DMS114 treated with DMSO at 0.1 percent for 48 hours (cell line): Measurements from ENCODE around the gene BMP8A.

Source experiments
- DNase-seq: peaks from one replicate; lab custom pipeline; 2025; ENCODE audit not compliant: unreplicated experiment; lab: John Stamatoyannopoulos, UW

BMP8A gene

DNA sequence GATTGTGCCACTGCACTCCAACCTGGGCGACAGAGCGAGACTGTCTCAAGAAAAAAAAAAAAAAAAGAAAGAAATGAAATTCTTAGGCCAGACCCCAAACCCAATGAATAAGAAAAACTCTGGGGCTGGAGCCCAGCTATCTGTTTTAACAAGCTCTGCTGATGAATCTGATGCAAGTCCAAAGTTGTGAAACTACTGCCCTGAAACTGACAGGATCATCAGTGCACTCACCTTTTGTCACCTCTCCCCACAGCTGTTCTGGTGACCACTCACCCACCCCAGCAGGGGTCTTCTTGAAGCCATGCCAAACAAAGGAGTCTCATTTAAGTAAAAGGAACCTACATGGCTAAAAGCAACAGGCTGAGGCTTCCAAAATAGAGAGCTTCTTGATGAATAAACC lies 76.8 kb downstream of the BMP8A start:
- DNase-seq: no peak

DNA sequence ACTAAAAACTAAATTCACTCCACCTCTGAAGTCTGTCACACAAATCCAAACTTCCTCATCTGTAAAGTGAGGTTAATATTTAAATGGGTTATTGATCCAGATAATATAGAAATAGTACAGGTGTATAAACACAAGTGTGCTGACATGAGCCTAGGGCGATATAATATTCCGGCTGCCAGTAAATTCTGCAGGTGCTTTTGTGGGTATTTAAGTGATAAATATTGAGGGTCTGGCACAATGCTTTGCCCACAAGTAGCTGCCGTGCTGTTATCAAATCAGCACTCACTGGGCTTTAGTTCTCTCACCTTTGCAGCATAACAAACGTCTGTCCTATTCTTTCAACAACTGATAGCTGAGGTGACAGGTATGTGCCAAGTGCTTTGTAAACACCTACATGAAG lies 77.6 kb downstream of the BMP8A start:
- DNase-seq: no peak

DNA sequence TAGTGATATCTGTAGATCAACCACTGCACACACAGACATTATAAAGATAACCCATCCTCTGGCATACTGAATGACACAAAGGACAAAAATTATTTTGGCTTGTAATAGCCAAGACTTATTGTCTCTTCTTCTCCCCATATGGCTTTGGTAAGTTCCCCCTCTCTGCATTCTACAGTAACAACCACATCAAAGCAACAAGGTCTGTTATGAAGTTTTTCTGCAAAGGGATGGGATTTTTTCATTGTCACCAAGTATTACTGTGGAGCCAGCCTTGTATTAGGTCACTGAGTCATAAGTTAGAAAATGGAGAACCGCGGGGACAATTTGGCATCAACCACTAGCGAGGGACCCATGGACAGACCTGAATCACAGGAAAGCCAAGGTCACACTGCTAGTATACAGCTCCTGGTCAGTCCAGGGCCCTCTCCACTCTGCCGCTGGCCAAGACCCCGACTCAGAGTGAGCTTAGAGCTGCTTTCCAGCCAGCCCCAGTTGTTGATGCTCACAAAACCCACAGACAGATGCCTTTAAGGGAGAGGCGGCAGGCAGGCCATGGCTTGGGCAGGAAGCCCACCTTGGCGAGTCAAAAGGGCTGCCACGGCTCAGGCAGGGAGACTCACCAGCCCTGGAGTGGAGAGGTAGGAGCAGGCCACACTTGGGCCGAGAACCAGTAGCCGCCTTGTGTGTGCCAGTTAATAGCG lies 79.2 kb downstream of the BMP8A start:
- DNase-seq: no peak

DNA sequence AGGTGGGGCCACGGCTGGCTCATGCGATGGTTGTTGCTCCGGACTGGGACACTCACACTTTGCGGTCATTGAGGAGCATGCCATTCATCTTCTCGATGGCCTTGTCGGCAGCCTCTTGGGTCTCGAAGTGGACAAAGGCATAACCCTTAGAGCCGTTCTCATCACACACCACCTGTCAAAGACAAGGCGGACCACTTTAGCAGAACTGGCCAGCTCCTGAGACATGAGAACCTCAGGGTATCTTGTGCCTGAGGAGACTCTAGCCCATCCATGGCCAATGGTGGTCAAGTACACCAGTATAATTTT lies 79.7 kb downstream of the BMP8A start:
- no peak for DNase-seq

DNA sequence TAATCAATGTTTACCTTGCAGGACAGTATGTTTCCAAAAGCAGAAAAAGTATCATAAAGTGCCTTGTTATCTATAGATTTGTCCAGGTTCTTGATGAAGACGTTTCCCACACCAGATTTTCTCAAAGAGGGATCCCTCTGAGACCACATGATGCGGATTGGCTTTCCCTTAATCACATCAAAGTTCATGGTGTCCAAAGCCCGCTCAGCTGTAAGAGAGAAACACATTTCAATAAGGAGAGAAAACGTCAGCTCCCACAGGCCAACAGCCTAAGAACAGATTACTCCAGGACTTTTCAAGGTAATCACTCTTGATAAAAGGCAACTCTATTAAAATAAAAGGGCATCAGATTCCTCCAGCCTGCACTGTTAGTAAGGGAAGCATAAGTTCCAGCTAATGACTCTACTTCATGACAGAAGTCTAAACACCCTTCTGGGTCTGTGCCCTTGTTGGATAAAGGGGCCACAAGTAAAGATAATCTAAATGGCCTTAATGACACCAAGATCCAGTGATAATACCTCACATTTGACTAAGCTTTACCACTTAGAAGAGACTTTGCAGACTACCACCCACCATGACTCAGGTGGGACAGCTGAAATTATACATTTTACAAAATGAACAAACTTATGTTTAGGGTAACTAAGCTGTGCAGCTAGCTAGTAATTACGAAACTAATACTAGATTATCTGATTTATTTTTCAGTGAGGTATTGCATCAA lies 81.1 kb downstream of the BMP8A start:
- no peak for DNase-seq

DNA sequence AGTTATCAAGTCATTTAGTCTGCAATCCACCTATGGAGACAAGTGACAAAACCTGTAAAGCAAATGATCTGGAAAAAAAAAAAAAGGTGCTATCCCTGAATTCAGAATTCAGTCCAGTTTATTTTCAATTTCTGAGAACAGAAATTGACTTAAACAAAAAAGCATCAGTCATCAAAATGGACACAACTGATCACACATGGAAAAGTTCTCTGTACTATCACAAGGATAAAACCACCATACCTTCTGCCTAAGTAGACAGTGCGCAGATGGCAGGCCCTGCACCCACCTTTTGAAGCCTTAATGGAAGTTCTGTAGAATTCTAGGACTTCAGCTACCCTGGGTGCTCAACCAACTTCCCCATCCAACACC lies 81.6 kb downstream of the BMP8A start:
- no peak for DNase-seq

DNA sequence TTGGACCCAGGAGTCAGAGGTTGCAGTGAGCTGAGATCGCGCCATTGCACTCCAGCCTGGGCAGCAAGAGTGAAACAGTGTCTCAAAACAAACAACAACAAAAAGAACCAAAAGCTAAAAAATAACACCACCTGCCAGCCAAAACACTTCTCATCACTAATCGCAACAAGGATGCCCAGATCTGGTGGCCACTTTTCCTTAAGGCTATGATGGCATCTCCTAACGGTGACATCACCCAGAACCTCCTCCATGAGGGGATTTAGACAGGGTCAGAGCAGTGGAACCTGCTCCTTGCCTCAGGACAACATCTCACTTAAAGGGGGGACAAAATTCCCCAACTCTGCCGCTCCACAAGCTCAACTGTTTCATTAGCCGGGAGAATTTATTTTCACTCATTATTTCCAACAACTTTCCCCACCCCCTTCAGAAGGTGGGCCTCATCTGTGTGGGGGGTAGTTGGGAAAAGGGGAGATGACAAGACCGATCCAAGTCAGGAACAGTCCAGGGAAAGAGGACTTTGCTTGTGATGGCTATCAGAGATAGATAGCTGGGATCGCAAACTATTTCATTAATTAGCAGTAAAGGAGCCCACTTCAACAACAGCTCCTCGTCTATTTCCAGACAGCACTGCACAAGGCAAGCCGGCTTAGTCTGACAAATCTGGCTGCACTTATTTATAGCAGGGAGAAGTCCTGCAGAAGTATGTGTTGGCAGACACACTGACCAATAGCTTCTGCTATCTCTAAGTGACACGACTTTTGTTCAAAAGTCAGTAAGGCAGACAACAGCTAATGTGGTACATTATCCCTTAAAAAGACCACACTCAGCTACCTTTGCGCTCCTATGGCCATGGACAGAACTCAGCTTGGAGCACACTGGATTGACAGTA lies 82.5 kb downstream of the BMP8A start:
- DNase-seq: no peak

DNA sequence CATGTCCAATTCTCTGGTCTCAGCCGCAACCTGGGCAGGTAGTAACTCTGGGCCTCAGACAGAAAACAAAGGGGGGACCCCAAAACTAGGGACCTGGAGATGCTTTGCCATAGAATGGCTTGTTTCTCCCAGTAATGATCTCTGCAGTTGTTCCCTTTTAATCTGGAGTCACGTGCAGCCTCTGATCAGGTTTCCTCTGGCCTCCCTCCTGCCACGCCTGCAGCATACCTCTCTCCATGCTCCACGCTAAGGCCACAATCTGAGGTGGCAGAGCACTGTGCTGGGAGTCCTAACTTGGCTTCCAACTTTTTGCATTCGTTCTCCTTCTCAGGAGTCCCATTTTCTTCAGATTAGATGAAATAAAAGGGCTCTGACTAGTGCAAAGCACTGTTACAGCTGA lies 83.2 kb downstream of the BMP8A start:
- DNase-seq: no peak
